ENCODE measurements around the gene TOP3A. TPM values are rescaled to one million over a fixed set of nuclear protein-coding genes. Genes with fewer than 3 reads are reported as not detected.

The TOP3A gene
- total and polyA plus RNA-seq, 2 of the 13 experiments (the other 11 are each of a cell fraction or from before 2014, with no cell fraction given) = 16.9 to 36.8 TPM

- TF ChIP-seq ZBTB40 (IDR thresholded peaks at IDR 0.05) (no peak), ZBTB40 (CRISPR knock-in tag; IDR thresholded peaks at IDR 0.05) (no peak), CEBPZ (IDR thresholded peaks at IDR 0.05; ENCODE audit: low read length) (no peak), ZNF331 (CRISPR knock-in tag; IDR thresholded peaks at IDR 0.05) (0 out of 2 replicates have a peak, but pooled peaks have one; percentile 32), ELF1 (CRISPR knock-in tag; IDR thresholded peaks at IDR 0.05) (no peak), TP53 (CRISPR knock-in tag; conservative IDR thresholded peaks at IDR 0.05) (no peak), KAT8 (CRISPR knock-in tag; IDR thresholded peaks at IDR 0.05) (no peak; the same call in 1 of the 2 replicates), RBM22 (optimal IDR thresholded peaks at IDR 0.05; ENCODE audit: low read length) (no peak), ZNF18 (CRISPR knock-in tag; IDR thresholded peaks at IDR 0.05; ENCODE audit: insufficient replicate concordance) (no peak), ZHX1 (CRISPR knock-in tag; IDR thresholded peaks at IDR 0.05; ENCODE audit: low read depth) (no peak), TERF1 (CRISPR knock-in tag; IDR thresholded peaks at IDR 0.05) (no peak)
Observed at GRCh38 chr17:18225121-18225641, 89.6 kb downstream of the TOP3A start, which contains the start of gene LLGL1 (continued).

All from HepG2 (cell line).